ENCODE data around the gene SRBD1. TPM values are rescaled to one million over a fixed set of nuclear protein-coding genes. Genes with fewer than 3 reads are reported as not detected.

The SRBD1 gene
- polyA plus RNA-seq, 1 donor from 2014 or later: 5.3 TPM

GRCh38 chr2:45394216-45394615 is 216.9 kb downstream of the SRBD1 start:
- H3K4me3 ChIP-seq (ENCODE audit: low read length): no peak overlapping the region
- no peak overlapping the region for H3K9ac ChIP-seq (ENCODE audit: low read length)
- no peaks in the 10 kb centered on the region for H3F3A ChIP-seq (ENCODE audit: insufficient read depth, low read length, poor library complexity, severe bottlenecking)
- no peak overlapping the region for H3K4me2 ChIP-seq (ENCODE audit: low read length)
- no peaks in the 10 kb centered on the region for H4K20me1 ChIP-seq (ENCODE audit: insufficient read depth)
- H2AFZ ChIP-seq (ENCODE audit: low read depth, low read length): no peak overlapping the region
- H3K9me3 ChIP-seq (ENCODE audit: low read length): no peaks in the 10 kb centered on the region
- TF ChIP-seq MXI1 (conservative IDR thresholded peaks at IDR 0.05; ENCODE audit: poor library complexity, severe bottlenecking) (no peak), CTCF (IDR thresholded peaks at IDR 0.05; ENCODE audit: poor library complexity, severe bottlenecking) (no peak), RAD21 (conservative IDR thresholded peaks at IDR 0.05) (no peak), TAF1 (IDR thresholded peaks at IDR 0.05; ENCODE audit: low read depth) (no peak), REST (IDR thresholded peaks at IDR 0.05; ENCODE audit: borderline replicate concordance) (no peak), POLR2AphosphoS5 (IDR thresholded peaks at IDR 0.05) (no peak), EP300 (conservative IDR thresholded peaks at IDR 0.05; ENCODE audit: poor library complexity, severe bottlenecking) (no peak), EZH2 (IDR thresholded peaks at IDR 0.05; ENCODE audit: borderline replicate concordance, insufficient read depth, low read length, poor library complexity, severe bottlenecking) (no peak), SMC3 (conservative IDR thresholded peaks at IDR 0.05; ENCODE audit: poor library complexity) (no peak)
- H3K36me3 ChIP-seq (ENCODE audit: insufficient read depth, low read length): no peaks in the 10 kb centered on the region
- H3K9me2 ChIP-seq (ENCODE audit: insufficient read depth, low read length): no peaks in the 10 kb centered on the region
- H3K27me3 ChIP-seq (ENCODE audit: insufficient read depth, low read depth, low read length): no peaks in the 10 kb centered on the region
- H3K27ac ChIP-seq (ENCODE audit: low read length): no peak overlapping the region
- no peaks in the 10 kb centered on the region for H3K79me2 ChIP-seq (replicated peaks; ENCODE audit: insufficient read depth, low read length)

GRCh38 chr2:45391866-45392265 is 219.2 kb downstream of the SRBD1 start:
- TF ChIP-seq REST (IDR thresholded peaks at IDR 0.05; ENCODE audit: borderline replicate concordance) (no peak), POLR2AphosphoS5 (IDR thresholded peaks at IDR 0.05) (no peak), EZH2 (IDR thresholded peaks at IDR 0.05; ENCODE audit: borderline replicate concordance, insufficient read depth, low read length, poor library complexity, severe bottlenecking) (no peak), TAF1 (IDR thresholded peaks at IDR 0.05; ENCODE audit: low read depth) (no peak), CTCF (IDR thresholded peaks at IDR 0.05; ENCODE audit: poor library complexity, severe bottlenecking) (no peak), RAD21 (conservative IDR thresholded peaks at IDR 0.05) (no peak), MXI1 (conservative IDR thresholded peaks at IDR 0.05; ENCODE audit: poor library complexity, severe bottlenecking) (no peak), SMC3 (conservative IDR thresholded peaks at IDR 0.05; ENCODE audit: poor library complexity) (no peak), EP300 (conservative IDR thresholded peaks at IDR 0.05; ENCODE audit: poor library complexity, severe bottlenecking) (no peak)
- Histone ChIP-seq H3K27me3 (ENCODE audit: insufficient read depth, low read depth, low read length) (no peaks in the 10 kb centered on the region), H3K36me3 (ENCODE audit: insufficient read depth, low read length) (no peaks in the 10 kb centered on the region), H3K9me2 (ENCODE audit: insufficient read depth, low read length) (no peaks in the 10 kb centered on the region), H3F3A (ENCODE audit: insufficient read depth, low read length, poor library complexity, severe bottlenecking) (no peaks in the 10 kb centered on the region), H3K4me3 (ENCODE audit: low read length) (no peak overlapping the region), H3K79me2 (replicated peaks; ENCODE audit: insufficient read depth, low read length) (no peaks in the 10 kb centered on the region), H3K9me3 (ENCODE audit: low read length) (no peaks in the 10 kb centered on the region), H3K9ac (ENCODE audit: low read length) (no peak overlapping the region), H4K20me1 (ENCODE audit: insufficient read depth) (no peaks in the 10 kb centered on the region), H3K4me2 (ENCODE audit: low read length) (no peak overlapping the region), H2AFZ (ENCODE audit: low read depth, low read length) (no peak overlapping the region), H3K27ac (ENCODE audit: low read length) (no peak overlapping the region)

Data from neural cell (in vitro differentiated cells).